Aorta (tissue), 5 donors: ENCODE measurements around the gene ENC1. TPM values are rescaled to one million over a fixed set of nuclear protein-coding genes. Genes with fewer than 3 reads are reported as not detected.

Source experiments
- ATAC-seq: fragments of 200-7000 bp; cut with Tn5 transposase; one replicate; pipeline ENCODE4 v1.9.1; 2022; ENCODE audit warnings: moderate library complexity; ENCODE audit not compliant: low FRiP score
- DNase-seq, 2 donors: peaks; one replicate each; pipeline ENCODE4 v3.0.0-alpha.2; 2020
- H3K27ac ChIP-seq, 2 donors: one replicate each; pipeline ENCODE4 v1.5.1; 2013; ENCODE audit warnings: low read length in 2 of 2, mild to moderate bottlenecking in 2 of 2, moderate library complexity in 2 of 2, control low read depth in 1 of 2, inconsistent platforms in 1 of 2, low read depth in 1 of 2
- H3K27me3 ChIP-seq, 2 donors: one replicate each; pipeline ENCODE4 v1.6.1; 2013; ENCODE audit warnings: control low read depth in 1 of 2, low read length in 1 of 2, mild to moderate bottlenecking in 1 of 2, moderate library complexity in 1 of 2; ENCODE audit not compliant: insufficient read depth in 2 of 2, control insufficient read depth in 1 of 2
- H3K36me3 ChIP-seq, 2 donors: one replicate each; pipeline ENCODE4 v1.6.1; 2013; ENCODE audit warnings: control low read depth in 1 of 2, low read length in 1 of 2, mild to moderate bottlenecking in 1 of 2; ENCODE audit not compliant: insufficient read depth in 2 of 2, control insufficient read depth in 1 of 2
- H3K4me1 ChIP-seq, 2 donors: one replicate each; pipeline ENCODE4 v1.6.1; 2013; ENCODE audit warnings: low read length in 2 of 2, control low read depth in 1 of 2, mild to moderate bottlenecking in 1 of 2, moderate library complexity in 1 of 2; ENCODE audit not compliant: insufficient read depth in 2 of 2, control insufficient read depth in 1 of 2
- H3K4me3 ChIP-seq, 2 donors: one replicate each; pipeline ENCODE4 v1.5.1; 2013; ENCODE audit warnings: low read length in 2 of 2, control low read depth in 1 of 2, mild to moderate bottlenecking in 1 of 2
- H3K9me3 ChIP-seq: one replicate; pipeline ENCODE4 v1.6.1; 2013; ENCODE audit warnings: mild to moderate bottlenecking, low read length; ENCODE audit not compliant: control insufficient read depth
- WGBS, 2 donors: extraction: QIAGEN DNeasy Blood & Tissue Kit; methylation state at CpG; one replicate each; pipeline ENCODE4 v1.1.7; 2013; 5-methylcytosine and 5-hydroxymethylcytosine counted together
- intact Hi-C, 2 donors: fragments of 100-400 bp; cut with DNase I; formaldehyde crosslinking; loops; one replicate each; pipeline versions ENCODE4 v1.14.2 to v1.15.0; 2022
- polyA plus RNA-seq, 2 donors: library from polyadenylated mRNA; stranded (reverse); fragments of 200-250 nt; gene quantifications; one replicate each; pipeline ENCODE4 v1.2.3, GENCODE V29; 2013
- total RNA-seq, 2 donors: library from RNA; stranded (reverse); fragmentation: NEBNext Ultra II Directional; extraction: Animal tissue kit (Norgen Biotek cat#: 25700); gene quantifications; one replicate each; pipeline ENCODE4 v1.2.1, GENCODE V29; 2021
- donor health status: healthy with polysubstance abuse.
- donor health status: Bipolar disorder and iron deficiency.
- donor health status: DM: no; HTN: no; CAD: no.
- donor health status: DM: no; HTN: no; CAD: no.
- donor health status: DM: yes; HTN: yes; CAD: no.

ENC1 gene
- total and polyA plus RNA-seq, 4 donors = 2.1 to 10.6 (median 3.8) TPM

- Histone ChIP-seq H3K9me3 (no peaks in the 10 kb centered on the region), H3K4me1 (peaks cover 0 to 1% of the 10 kb centered on the region in 2 donors), H3K36me3 (no peaks in the 10 kb centered on the region), H3K27me3 (no peaks in the 10 kb centered on the region), H3K4me3 (no peak overlapping the region), H3K27ac (no peak overlapping the region)
- no peak for ATAC-seq
- intact Hi-C loops = no loop called here
- DNase-seq = no peak
- WGBS, 2 donors = 89 to 90% methylated on average over 6 of the region's 6 CpGs
Measured at GRCh38 chr5:74596927-74597326, 43.6 kb downstream of the ENC1 start.

DNA sequence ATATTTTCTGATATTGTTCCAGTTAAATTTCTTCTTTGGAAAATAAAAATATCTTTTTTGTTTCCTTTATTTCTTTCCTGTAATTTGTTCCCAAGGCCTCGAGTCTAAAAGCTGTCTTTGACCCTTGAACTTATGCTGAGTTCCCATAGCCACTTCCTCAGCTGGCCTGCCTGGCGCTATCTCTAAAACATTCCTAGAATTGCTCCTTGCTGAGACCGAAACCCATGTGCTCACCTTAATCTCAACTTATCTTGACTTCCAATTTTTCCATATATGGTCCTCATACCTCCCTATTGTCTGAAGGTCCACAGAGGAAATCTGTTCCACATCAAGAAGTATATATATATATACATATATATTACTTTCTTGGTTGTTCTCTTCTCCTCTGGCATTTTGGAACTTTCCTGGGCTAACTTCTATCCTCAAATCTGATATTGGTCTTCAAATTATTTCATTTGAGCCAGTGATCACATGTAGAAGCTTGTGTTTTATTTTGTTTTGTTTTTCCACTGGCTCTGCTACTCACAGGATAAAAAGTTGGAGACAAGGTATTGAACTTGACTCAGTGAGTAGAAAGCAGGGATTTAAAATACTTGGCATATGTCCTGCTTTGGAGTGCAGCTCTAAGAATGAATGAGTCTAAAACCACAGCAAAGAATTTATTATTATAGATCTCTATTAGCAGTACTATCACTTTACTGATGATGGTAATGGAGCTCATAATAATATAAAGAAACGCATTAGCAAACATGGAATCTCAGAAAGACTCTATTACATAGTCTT lies 45.2 kb downstream of the ENC1 start:
- intact Hi-C loops = no loop called here
- Histone ChIP-seq H3K4me3 (no peak overlapping the region), H3K27ac (no peak overlapping the region), H3K27me3 (no peaks in the 10 kb centered on the region), H3K36me3 (no peaks in the 10 kb centered on the region), H3K9me3 (no peaks in the 10 kb centered on the region), H3K4me1 (peaks cover 0 to 1% of the 10 kb centered on the region in 2 donors)
- ATAC-seq (no peak), DNase-seq (no peak)
- 59 to 62% methylated on average over 4 of the region's 4 CpGs for WGBS, 2 donors

GRCh38 chr5:74594137-74595040 lies 46.1 kb downstream of the ENC1 start:
- ATAC-seq = no peak
- Histone ChIP-seq H3K27me3 (no peaks in the 10 kb centered on the region), H3K36me3 (no peaks in the 10 kb centered on the region), H3K4me1 (peaks cover 0 to 1% of the 10 kb centered on the region in 2 donors), H3K27ac (no peak overlapping the region), H3K9me3 (no peaks in the 10 kb centered on the region), H3K4me3 (no peak overlapping the region)
- no peak for DNase-seq
- intact Hi-C loops = no loop called here
- WGBS, 2 donors = 82 to 83% methylated on average over 6 of the region's 6 CpGs

DNA sequence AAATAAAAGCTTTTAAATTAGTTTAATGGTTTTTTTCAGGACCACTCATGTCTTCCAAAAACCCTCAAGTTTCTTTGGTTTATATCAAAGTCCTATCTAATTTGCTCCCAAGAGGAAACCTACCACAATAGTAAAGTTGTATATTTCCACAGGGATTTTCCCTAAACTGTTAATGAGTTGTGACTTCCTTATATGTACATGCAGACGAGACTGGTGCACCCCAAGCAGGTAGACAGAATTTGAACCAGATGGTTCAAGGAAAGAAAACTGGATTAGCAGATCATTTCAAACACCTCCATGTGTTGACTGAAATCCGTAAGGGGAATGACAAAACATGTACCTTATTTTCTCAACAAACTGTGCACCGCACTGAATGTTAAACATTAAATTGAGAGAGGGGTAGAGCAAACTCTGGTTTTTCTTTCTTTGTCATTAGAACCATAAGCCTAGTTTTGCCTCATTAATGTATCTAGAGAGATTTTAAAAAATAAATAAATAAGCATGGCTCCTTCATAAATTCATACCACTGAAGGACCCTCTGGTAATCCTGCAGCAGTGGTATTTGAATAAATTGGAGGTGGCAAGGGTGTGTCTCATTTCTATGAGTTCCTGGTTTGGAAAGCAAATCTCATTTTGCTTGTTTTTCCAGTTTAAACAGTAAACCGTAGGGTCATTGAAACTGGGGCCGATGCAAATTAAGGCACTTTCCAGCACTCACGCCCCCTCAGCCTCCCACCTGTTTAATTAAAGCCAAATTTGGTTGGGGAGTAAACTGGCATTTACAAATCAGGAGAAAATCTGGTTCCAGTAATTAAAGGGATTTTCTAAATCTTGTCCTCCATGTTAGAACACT lies 51.1 kb downstream of the ENC1 start:
- Histone ChIP-seq H3K27me3 (no peaks in the 10 kb centered on the region), H3K4me1 (no peaks in the 10 kb centered on the region), H3K4me3 (no peak overlapping the region), H3K36me3 (no peaks in the 10 kb centered on the region), H3K9me3 (no peaks in the 10 kb centered on the region), H3K27ac (no peak overlapping the region)
- intact Hi-C loops = no loop called here
- 93 to 95% methylated on average over 6 of the region's 6 CpGs for WGBS, 2 donors
- DNase-seq (no peak), ATAC-seq (no peak)

DNA sequence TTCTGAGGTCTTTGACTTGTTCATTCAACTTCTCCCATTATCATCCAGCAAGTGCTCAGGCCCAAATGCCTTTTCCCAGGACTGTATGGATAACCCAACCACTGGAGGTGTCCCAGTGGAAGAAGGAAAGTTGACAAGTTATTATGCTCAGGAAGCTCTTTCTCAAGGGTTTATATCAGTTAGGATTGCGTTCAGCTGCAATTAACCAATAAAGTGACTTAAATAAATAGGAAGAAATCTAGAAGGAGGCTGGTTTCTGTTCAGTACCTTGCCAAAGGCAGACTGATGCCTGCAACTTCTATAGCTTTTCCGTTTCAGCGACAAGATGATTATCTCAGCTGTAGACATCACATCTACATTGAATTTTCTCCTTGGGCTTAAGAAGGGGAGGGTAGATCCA lies 52.1 kb downstream of the ENC1 start:
- intact Hi-C loops = no loop called here
- Histone ChIP-seq H3K4me3 (no peak overlapping the region), H3K9me3 (no peaks in the 10 kb centered on the region), H3K36me3 (no peaks in the 10 kb centered on the region), H3K4me1 (no peaks in the 10 kb centered on the region), H3K27ac (no peak overlapping the region), H3K27me3 (no peaks in the 10 kb centered on the region)
- ATAC-seq (no peak), DNase-seq (no peak)
- 93 to 95% methylated on average over 3 of the region's 3 CpGs for WGBS, 2 donors

GRCh38 chr5:74587890-74588289 lies 52.6 kb downstream of the ENC1 start:
- DNase-seq (no peak), ATAC-seq (no peak)
- no peaks in the 10 kb centered on the region for H3K9me3 ChIP-seq
- H3K27ac ChIP-seq = no peak overlapping the region
- no peaks in the 10 kb centered on the region for H3K4me1 ChIP-seq
- 86 to 91% methylated on average over 2 of the region's 2 CpGs for WGBS, 2 donors
- no peaks in the 10 kb centered on the region for H3K27me3 ChIP-seq
- intact Hi-C loops = no loop called here
- no peak overlapping the region for H3K4me3 ChIP-seq
- H3K36me3 ChIP-seq = no peaks in the 10 kb centered on the region

DNA sequence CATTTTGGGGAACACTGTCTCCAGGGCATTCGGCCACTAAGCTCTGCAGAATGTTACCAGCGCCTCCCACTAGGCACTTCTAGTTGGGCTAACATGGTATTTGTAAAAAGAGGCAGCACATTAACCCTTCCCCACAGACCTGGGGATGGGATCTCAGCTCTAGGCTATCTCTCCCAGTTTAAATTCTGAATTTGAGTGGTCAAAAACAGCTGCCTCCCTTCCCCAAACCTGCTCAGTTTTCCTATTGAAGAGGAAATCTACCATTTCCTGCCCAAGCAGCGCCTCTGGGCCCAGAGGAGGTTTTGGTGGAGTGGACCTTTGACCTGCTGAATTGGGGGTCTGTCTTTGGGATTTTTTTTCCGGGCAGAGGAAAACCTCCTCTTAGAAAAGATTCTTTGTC lies 53.2 kb downstream of the ENC1 start:
- DNase-seq (no peak), ATAC-seq (no peak)
- no peaks in the 10 kb centered on the region for H3K36me3 ChIP-seq
- H3K4me1 ChIP-seq = no peaks in the 10 kb centered on the region
- H3K4me3 ChIP-seq = no peak overlapping the region
- H3K9me3 ChIP-seq = no peaks in the 10 kb centered on the region
- intact Hi-C loops = no loop called here
- H3K27me3 ChIP-seq = no peaks in the 10 kb centered on the region
- H3K27ac ChIP-seq = no peak overlapping the region
- 93% methylated on average over 4 of the region's 4 CpGs for WGBS, 2 donors

DNA sequence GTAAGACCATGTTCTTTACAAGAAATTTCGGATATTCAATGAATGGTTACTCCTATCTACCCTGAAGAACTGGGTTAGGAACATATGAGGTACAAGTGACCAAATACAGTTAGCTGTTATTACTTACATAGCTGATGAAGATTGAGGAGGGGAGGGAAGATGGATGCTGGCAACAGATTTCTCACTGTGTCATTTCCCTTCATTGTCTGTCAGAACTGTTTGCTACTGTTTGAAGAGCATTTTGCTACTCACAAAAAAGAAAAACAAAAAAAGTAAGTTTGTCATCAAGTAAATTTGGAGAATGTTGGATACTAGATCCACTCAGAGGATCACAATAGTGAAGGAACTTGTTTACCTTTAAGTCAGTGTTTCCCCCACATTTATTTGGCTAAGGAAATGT lies 53.7 kb downstream of the ENC1 start:
- H3K9me3 ChIP-seq = no peaks in the 10 kb centered on the region
- DNase-seq = no peak
- 37 to 48% methylated on average over 1 of the region's 1 CpG for WGBS, 2 donors
- H3K27me3 ChIP-seq = no peaks in the 10 kb centered on the region
- H3K36me3 ChIP-seq = no peaks in the 10 kb centered on the region
- intact Hi-C loops = no loop called here
- no peak overlapping the region for H3K4me3 ChIP-seq
- no peaks in the 10 kb centered on the region for H3K4me1 ChIP-seq
- H3K27ac ChIP-seq = no peak overlapping the region
- no peak for ATAC-seq
